Measurements from ENCODE around the gene SMG6. TPM values are rescaled to one million over a fixed set of nuclear protein-coding genes. Genes with fewer than 3 reads are reported as not detected.

The SMG6 gene
- total RNA-seq (2021), result 28.6 and 35.6 TPM in 2 replicates
- long read RNA-seq, transcript SMG6-215 (1 exons, 2,419 nt), result major isoform, 7 of 33 reads
- long read RNA-seq, partial matches to known transcripts, result 17 of 33 reads
- long read RNA-seq, other reads (novel, unspliced or antisense), result 9 of 33 reads

DNA sequence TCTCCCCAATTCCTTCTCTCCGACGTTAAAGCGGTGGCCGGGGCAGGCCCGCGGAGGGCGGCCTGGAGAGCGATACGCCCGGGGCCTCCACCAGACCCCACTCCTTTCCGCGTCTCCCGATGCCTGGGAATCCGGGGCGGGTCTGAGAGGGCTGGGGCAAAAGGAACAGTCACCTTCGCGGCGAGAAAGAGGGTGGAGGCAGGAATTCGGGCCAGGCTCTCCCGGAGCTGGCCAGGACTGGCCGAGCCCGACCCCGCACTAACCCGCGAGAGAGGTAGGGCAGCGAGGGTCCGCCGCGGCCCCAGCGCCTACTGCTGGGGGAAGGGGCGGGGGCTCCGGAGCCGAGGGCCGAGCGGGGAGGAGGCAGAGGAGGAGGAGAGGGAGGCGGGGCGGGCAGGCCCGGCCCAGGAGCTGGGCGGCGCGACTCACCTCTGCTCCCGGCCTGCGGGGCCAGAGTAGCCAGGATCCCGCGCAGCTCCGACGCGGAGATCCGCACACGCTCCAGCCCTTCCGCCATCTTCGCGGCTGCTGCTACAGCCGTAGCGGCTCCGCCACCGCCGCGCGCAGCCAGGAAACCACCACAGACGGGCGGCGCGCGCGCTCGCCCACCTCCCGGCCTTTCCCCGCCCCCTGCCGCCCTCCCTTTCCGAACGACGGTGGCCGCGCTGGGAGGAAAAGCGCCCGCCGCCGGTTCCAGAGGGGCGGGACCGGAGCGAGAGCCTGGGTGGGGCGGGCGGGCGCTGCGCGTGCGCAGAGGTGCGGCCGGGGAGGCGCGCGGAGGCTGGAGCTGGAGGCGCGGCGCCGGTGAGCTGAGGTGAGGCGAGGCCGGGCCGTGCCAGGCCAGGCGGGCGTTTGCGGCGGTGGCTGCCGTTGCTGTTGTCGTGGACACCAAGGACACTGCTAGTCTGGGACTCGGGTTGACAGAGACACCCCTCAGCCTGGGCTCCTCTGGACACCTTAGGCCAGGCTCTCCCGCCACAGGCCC, at the start of gene SMG6, which contains the start of gene SRR:
SMG6 (minus strand) TSS at position 582 of the 985 bp plus-strand sequence; CDS start at position 517, 65 bp downstream.
SRR (plus strand) TSS at position 747 of the 985 bp plus-strand sequence. CDS start 11,611 bp downstream, outside the sequence.
- no peak within 1 kb of the TSS for H4K91ac ChIP-seq (ENCODE audit: insufficient read length, low read depth, low read length)
- no peaks in the 10 kb centered on the region for H3K79me2 ChIP-seq (ENCODE audit: insufficient read depth, low read length)
- no peaks in the 10 kb centered on the region for H3K4me1 ChIP-seq (ENCODE audit: insufficient read depth, low read length)
- no peak within 1 kb of the TSS for H2BK15ac ChIP-seq (ENCODE audit: low read depth, low read length)
- peak within 1 kb of the TSS; percentile 74 for H3K14ac ChIP-seq (ENCODE audit: insufficient read depth, low read length)
- H2AK5ac ChIP-seq (ENCODE audit: insufficient read length, low read length), result no peak within 1 kb of the TSS
- Mint-ChIP-seq H3K27ac (peak within 1 kb of the TSS; percentile 58 to 75 (median 62); a peak in 4 of 7 replicates), H3K4me1 (peaks cover 7 to 15% of the 10 kb centered on the region in 2 experiments; a peak in 3 of 4 replicates), H3K36me3 (ENCODE audit: insufficient read depth in 1 of 3, low read depth in 3 of 3) (peaks cover 13 to 35% (median 19%) of the 10 kb centered on the region in 3 experiments; a peak in 6 of 7 replicates), H3K27me3 (ENCODE audit: low read depth) (peaks cover 3% of the 10 kb centered on the region; the same call in 1 of the 2 replicates), H3K4me3 (peak within 1 kb of the TSS; percentile 83 to 94), H3K9me3 (no peaks in the 10 kb centered on the region)
- WGBS (ENCODE audit: extremely low coverage, insufficient read length, low lambda C conversion rate), result no CpG with 5 or more reads among the region's 108 CpGs
- peak; percentile 96 for DNase-seq
- no peak within 1 kb of the TSS for H2BK120ac ChIP-seq (ENCODE audit: low read depth, low read length, poor library complexity, severe bottlenecking)
- H2BK5ac ChIP-seq (ENCODE audit: insufficient read length, low read length), result no peak within 1 kb of the TSS
- H3T11ph ChIP-seq (ENCODE audit: low read length), result no peak within 1 kb of the TSS
- no peak within 1 kb of the TSS for H3K4ac ChIP-seq (ENCODE audit: low read depth, low read length)
- peak within 1 kb of the TSS; percentile 85 for H3K4me2 ChIP-seq (ENCODE audit: insufficient read depth, insufficient read length, low read length)
- no peak within 1 kb of the TSS for H4K8ac ChIP-seq (replicated peaks; ENCODE audit: insufficient read length, low read depth, low read length)
- H2BK20ac ChIP-seq (ENCODE audit: low read depth, low read length, poor library complexity, severe bottlenecking), result no peak within 1 kb of the TSS
- H3K9ac ChIP-seq (ENCODE audit: extremely low read depth, insufficient read length, low read length), result peak within 1 kb of the TSS; percentile 87
- peaks cover 4% of the 10 kb centered on the region for H3K79me1 ChIP-seq (ENCODE audit: insufficient read depth, low read depth, low read length, poor library complexity, severe bottlenecking)
- no peaks in the 10 kb centered on the region for H4K20me1 ChIP-seq (ENCODE audit: control insufficient read depth, insufficient read depth, insufficient read length)
- no peaks in the 10 kb centered on the region for H3K9me3 ChIP-seq (ENCODE audit: control insufficient read depth, low read depth, low read length)
- H2BK12ac ChIP-seq (ENCODE audit: insufficient read length, low read depth, low read length), result no peak within 1 kb of the TSS
- H4K5ac ChIP-seq (ENCODE audit: insufficient read length, low read depth, low read length), result no peak within 1 kb of the TSS
- H3K27me3 ChIP-seq (ENCODE audit: insufficient read depth, low read length), result no peaks in the 10 kb centered on the region; the same call in 1 of the 2 replicates
- no peak within 1 kb of the TSS for H3K56ac ChIP-seq (ENCODE audit: insufficient read length, low read depth, low read length)
- TF ChIP-seq, protein P1, sequence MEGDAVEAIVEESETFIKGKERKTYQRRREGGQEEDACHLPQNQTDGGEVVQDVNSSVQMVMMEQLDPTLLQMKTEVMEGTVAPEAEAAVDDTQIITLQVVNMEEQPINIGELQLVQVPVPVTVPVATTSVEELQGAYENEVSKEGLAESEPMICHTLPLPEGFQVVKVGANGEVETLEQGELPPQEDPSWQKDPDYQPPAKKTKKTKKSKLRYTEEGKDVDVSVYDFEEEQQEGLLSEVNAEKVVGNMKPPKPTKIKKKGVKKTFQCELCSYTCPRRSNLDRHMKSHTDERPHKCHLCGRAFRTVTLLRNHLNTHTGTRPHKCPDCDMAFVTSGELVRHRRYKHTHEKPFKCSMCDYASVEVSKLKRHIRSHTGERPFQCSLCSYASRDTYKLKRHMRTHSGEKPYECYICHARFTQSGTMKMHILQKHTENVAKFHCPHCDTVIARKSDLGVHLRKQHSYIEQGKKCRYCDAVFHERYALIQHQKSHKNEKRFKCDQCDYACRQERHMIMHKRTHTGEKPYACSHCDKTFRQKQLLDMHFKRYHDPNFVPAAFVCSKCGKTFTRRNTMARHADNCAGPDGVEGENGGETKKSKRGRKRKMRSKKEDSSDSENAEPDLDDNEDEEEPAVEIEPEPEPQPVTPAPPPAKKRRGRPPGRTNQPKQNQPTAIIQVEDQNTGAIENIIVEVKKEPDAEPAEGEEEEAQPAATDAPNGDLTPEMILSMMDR (conservative IDR thresholded peaks at IDR 0.05), result no peak
- H3K23me2 ChIP-seq (ENCODE audit: insufficient read length, low read depth, low read length, poor library complexity, severe bottlenecking), result peaks cover 5% of the 10 kb centered on the region
- no peak within 1 kb of the TSS for H3K27ac ChIP-seq (ENCODE audit: insufficient read length, low read depth, low read length)
- H3K23ac ChIP-seq (ENCODE audit: insufficient read length, low read depth, low read length), result no peak within 1 kb of the TSS
- H2AFZ ChIP-seq (ENCODE audit: low read length), result no peak within 1 kb of the TSS
- peak within 1 kb of the TSS; percentile 66 for H3K18ac ChIP-seq (ENCODE audit: insufficient read length, low read depth, low read length)
